Kidney (tissue), 14 donors: ENCODE results near the gene TNFSF15. TPM values are rescaled to one million over a fixed set of nuclear protein-coding genes. Genes with fewer than 3 reads are reported as not detected.

Experiments
- DNase-seq, 5 donors: peaks; one replicate each; pipeline ENCODE4 v3.0.0-alpha.2; 2013 to 2020
- FAIRE-seq: peaks from 2 replicates; lab custom pipeline; 2012; peaks lifted over from hg19 to GRCh38; lab: Jason Lieb, UNC
- H3K27ac ChIP-seq, 2 donors: one replicate each; pipeline ENCODE4 v1.7.0; 2013; ENCODE audit warnings: low read depth in 2 of 2, low read length in 2 of 2, inconsistent platforms in 1 of 2
- H3K27me3 ChIP-seq: one replicate; pipeline ENCODE4 v1.7.1; 2013; ENCODE audit warnings: low read length, inconsistent platforms; ENCODE audit not compliant: control insufficient read depth, insufficient read depth
- H3K36me3 ChIP-seq, 3 donors: one replicate each; pipeline versions ENCODE4 v1.7.0 to v1.7.1; 2013; ENCODE audit warnings: low read length in 3 of 3, control low read depth in 1 of 3, inconsistent platforms in 1 of 3; ENCODE audit not compliant: insufficient read depth in 3 of 3, control insufficient read depth in 2 of 3
- H3K4me1 ChIP-seq, 3 donors: one replicate each; pipeline versions ENCODE4 v1.7.0 to v1.7.1; 2013; ENCODE audit warnings: low read length in 3 of 3, inconsistent platforms in 1 of 3, low read depth in 1 of 3; ENCODE audit not compliant: control insufficient read depth in 2 of 3, insufficient read depth in 2 of 3
- H3K4me3 ChIP-seq, 3 donors: one replicate each; pipeline versions ENCODE4 v1.7.0 to v1.8.1; 2013; ENCODE audit warnings: low read length in 3 of 3, control low read depth in 1 of 3, inconsistent platforms in 1 of 3
- H3K9ac ChIP-seq, 3 donors: one replicate each; pipeline versions ENCODE4 v1.7.0 to v1.7.1; 2013; ENCODE audit warnings: low read length in 3 of 3, control low read depth in 1 of 3, inconsistent platforms in 1 of 3
- H3K9me3 ChIP-seq, 3 donors: one replicate each; pipeline versions ENCODE4 v1.7.0 to v1.7.1; 2013; ENCODE audit warnings: low read length in 3 of 3, control low read depth in 1 of 3, inconsistent platforms in 1 of 3; ENCODE audit not compliant: control insufficient read depth in 2 of 3, insufficient read depth in 1 of 3
- CTCF ChIP-seq: IDR thresholded peaks from 3 replicates; pipeline ENCODE4 v1.5.1; 2012; ENCODE audit warnings: mild to moderate bottlenecking, moderate library complexity, borderline replicate concordance; ENCODE audit not compliant: insufficient read depth; ENCODE audit errors: extremely low read depth
- intact Hi-C: fragments of 100-400 bp; cut with DNase I; formaldehyde crosslinking; loops from one replicate; pipeline ENCODE4 v1.11.1; 2022
- polyA plus RNA-seq: library from polyadenylated mRNA; stranded (reverse); fragments of 350-450 nt; fragmentation: Illumina TruSeq; extraction: RNeasy Lipid Tissue Mini Kit (QIAGEN cat#74804); gene quantifications from one replicate; pipeline ENCODE4 v1.2.3, GENCODE V29; 2014; ENCODE audit warnings: low read depth, low replicate concordance; ENCODE audit not compliant: insufficient read depth
- total RNA-seq: library from RNA; stranded (reverse); fragmentation: NEBNext Ultra II Directional; extraction: Animal tissue kit (Norgen Biotek cat#: 25700); gene quantifications from one replicate; pipeline ENCODE4 v1.2.1, GENCODE V29; 2021
- donor health status: control.
- donor health status: control.
- donor health status: control.
- donor health status: control.
- donor health status: control.
- donor health status: DM: yes; HTN: yes; CAD: no.
- donor health status: Normal renal cell carcinoma (clear cell type).

TNFSF15 gene
- total and polyA plus RNA-seq, 2 donors from 2014 or later = 1.4 to 2.3 TPM

- TF ChIP-seq CTCF = no peak
- H3K9ac ChIP-seq = no peak overlapping the region
- no peaks in the 10 kb centered on the region for H3K9me3 ChIP-seq
- no peak overlapping the region for H3K4me3 ChIP-seq
- no peak overlapping the region for H3K27ac ChIP-seq
- no peak for DNase-seq
- FAIRE-seq = no peak
- H3K4me1 ChIP-seq = peaks cover 0 to 3% (median 0%) of the 10 kb centered on the region in 3 donors
- H3K27me3 ChIP-seq = no peaks in the 10 kb centered on the region
- no peaks in the 10 kb centered on the region for H3K36me3 ChIP-seq
- intact Hi-C loops = no loop called here
These were observed 59.8 kb downstream of the TNFSF15 start for GRCh38 chr9:114745879-114746550.

GRCh38 chr9:114745108-114745848 lies 60.6 kb downstream of the TNFSF15 start:
- Histone ChIP-seq H3K27me3 (no peaks in the 10 kb centered on the region), H3K36me3 (no peaks in the 10 kb centered on the region), H3K4me3 (no peak overlapping the region), H3K9ac (no peak overlapping the region), H3K4me1 (peaks cover 0 to 3% (median 0%) of the 10 kb centered on the region in 3 donors), H3K9me3 (no peaks in the 10 kb centered on the region), H3K27ac (no peak overlapping the region)
- no peak for FAIRE-seq
- intact Hi-C loops = no loop called here
- TF ChIP-seq CTCF = no peak
- peak in 1 of 5 donors; percentile 8 for DNase-seq

DNA sequence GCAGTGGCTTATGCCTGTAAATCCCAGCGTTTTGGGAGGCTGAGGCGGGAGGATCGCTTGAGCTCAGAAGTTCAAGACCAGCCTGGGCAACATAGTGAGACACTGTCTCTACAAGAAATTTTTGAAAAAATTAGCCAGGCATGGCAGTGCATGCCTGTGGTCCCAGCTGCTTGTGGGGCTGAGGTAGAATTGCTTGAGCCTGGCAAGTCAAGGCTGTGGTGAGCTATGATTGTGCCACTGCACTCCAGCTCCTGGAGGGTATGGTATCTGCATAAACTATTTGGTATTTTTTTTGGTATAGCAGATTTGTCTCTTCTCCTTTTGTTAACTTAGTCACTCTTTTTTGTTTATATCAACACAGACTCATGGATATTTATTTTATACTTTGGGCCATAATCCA lies 62.4 kb downstream of the TNFSF15 start:
- intact Hi-C loops = no loop called here

More for the DNA sequence above, 62.4 kb downstream of the TNFSF15 start:
- DNase-seq (no peak), FAIRE-seq (no peak)
- TF ChIP-seq CTCF = no peak
- Histone ChIP-seq H3K27ac (no peak overlapping the region), H3K9me3 (no peaks in the 10 kb centered on the region), H3K36me3 (no peaks in the 10 kb centered on the region), H3K4me3 (no peak overlapping the region), H3K27me3 (no peaks in the 10 kb centered on the region), H3K9ac (no peak overlapping the region), H3K4me1 (peaks cover 0 to 3% (median 0%) of the 10 kb centered on the region in 3 donors)
